SKM-1 treated with dmso at 0.1 percent for 144 hours (cell line): Measurements from ENCODE around the gene PHC2.
A peak's percentile ranks its signal among the peaks of the same experiment; 100 is the strongest.

Experiments
- DNase-seq: peaks from one replicate; lab custom pipeline; 2025; ENCODE audit not compliant: unreplicated experiment; lab: John Stamatoyannopoulos, UW

Gene PHC2

GRCh38 chr1:33454646-33455282 lies 23.9 kb upstream of the PHC2 start:
- DNase-seq = no peak

DNA sequence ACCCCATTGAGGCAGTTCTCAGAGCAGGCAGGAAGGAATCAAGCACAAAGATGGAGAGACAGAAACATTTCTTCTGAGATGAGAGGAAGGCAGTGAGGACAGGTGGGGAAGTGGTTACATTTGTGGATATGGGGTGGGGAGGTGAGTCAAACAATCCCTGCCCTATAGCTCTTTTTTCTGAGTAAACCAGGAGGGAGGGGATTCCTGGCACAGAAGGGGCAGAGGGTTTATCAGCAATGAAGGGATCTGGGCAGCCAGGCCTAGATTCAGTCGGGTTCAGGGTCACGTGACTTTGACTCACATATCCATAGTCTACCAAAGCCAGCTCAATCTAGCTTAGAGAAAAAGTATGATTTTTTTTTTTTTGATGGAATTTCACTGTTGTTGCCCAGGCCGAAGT lies 15.7 kb upstream of the PHC2 start:
- DNase-seq = no peak

- no peak for DNase-seq
Observed at GRCh38 chr1:33445108-33445507, 14.2 kb upstream of the PHC2 start.

DNA sequence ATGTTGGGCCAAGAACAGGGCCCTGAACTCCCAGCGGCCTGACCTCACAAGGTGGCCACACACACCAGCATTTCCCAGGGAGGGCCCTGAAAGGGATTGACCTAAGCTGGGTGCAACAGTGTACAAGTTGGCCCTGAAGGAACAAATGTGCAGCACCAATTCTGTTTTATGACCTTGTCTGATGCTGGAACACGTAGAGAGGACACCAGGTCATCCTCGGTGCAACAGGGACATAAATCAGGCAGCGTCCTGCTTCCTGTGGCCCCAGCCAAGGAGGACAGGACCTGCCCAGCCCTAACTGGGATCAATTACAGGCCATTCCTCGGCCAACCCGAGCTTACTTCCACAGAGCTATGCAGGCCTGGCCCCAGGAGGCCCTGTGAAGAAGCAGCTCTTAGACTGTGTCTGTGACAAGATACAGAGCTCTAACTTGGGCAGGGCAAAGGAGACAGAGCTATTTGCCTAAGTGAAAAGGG lies 12.8 kb upstream of the PHC2 start:
- DNase-seq = no peak

DNA sequence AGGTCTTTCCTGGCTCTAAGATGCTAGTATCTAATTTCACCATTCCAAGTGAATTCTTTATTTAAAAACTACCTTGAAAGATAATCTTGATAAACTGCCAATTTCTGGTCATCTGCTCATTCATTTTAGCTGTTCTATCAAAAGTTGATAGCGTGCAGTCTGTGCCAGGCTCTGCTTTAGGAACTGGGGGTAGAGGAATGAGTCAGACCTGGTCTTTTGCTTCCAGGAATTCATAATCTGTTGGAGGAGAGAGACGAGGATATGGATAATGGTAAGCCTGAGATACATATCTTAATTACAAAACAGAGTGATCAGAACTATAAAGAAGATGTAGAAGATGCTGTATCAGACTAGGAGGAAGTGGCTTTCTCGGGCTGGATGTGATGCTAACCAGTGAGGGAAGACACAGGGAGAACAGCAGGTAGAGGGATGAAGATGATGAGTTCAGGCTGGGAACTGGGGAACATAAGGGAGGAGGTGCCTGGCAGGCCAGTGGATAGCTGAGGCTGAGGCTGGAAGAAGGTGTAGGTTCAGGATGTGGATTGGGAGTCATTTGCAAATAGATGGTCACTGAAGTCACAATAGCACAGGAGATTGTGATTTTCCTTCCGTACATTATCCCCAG lies 12.3 kb upstream of the PHC2 start:
- no peak for DNase-seq

DNA sequence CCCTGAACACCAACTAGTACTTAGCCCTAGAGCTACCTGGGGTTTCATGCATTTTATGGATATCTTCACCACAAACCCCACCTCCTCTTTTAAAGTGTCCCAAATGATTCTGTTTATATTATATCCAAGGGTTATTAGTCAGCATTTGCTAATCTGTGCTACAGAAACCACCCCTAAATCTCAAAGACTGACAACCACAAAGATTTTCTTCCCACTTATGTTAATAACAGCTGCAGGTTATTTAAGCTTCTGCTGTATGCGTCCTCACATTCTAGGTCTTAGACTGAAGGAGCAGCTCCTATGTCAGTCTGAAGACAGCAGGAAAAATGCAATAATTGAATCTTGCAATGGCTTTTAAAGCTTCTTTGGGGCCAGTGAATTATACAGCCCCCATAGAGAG lies 11.2 kb upstream of the PHC2 start:
- no peak for DNase-seq

DNA sequence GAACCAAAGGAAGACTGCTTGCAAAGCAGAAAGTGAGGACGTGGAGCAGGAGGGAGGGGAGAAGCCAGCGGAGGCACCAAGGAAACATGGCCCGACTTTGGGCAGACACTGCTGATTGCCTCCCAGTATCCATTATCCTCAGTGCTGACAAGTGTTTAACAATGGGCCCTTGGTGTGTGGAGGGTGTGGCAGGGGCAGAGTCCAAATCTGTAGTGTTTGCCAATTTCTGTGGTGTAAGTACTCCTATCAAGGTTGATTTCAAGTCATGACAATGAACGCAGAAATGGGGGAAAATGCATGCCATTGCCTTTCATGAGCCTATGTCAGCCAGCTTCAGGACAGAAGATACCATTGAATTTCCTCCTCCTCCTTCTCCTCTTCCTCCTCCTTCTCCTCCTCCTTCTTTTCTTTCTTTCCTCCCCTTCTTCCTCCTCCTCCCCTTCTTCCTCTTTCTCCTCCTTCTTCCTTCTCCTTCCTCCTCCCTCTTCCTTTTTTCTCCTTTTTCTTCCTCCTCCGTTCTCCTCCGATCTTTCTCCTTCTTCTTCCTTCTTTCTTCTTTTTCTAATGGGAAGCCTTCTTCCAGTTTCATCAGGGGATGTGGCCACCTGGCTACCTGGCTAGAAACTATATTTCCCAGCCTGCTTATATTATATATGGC lies 10.3 kb upstream of the PHC2 start:
- DNase-seq = no peak

- no peak for DNase-seq
Observed at GRCh38 chr1:33439662-33440061, 8.8 kb upstream of the PHC2 start.

GRCh38 chr1:33438364-33439160 lies 7.7 kb upstream of the PHC2 start:
- DNase-seq = no peak

DNA sequence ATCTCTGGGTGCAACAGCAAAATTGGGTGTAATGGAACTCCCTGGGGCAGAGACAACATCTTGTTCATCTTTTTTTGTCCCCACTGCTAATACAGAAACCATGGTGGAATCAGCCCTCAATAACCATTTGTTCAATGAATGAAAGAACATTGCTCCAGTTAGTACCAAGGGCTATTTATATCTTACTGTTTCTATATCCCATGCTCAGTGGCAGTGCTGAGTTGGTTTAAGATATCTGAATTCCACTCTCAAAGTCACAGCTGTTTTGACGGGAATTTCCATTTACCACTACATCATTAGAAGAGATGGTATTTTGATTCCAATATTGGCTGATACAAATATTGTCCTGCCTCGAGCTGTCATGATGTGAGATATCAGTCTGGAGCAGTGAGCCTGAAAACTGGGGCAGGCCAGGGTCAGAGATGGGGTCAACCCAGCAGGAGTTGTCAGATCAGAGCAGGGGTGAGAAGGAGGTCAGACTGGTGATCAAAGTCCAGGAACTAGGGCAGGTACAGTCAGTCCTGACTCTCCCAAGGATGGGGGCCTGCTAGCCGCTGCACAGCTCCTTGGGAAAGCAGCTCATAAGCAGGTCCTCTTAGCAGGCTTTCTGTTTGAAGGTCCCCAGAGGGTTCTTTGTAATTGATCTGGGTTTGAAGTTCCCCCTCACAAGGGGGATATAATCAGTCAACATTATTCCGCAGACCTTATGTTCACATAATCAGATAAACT lies 5.8 kb upstream of the PHC2 start:
- DNase-seq = no peak

DNA sequence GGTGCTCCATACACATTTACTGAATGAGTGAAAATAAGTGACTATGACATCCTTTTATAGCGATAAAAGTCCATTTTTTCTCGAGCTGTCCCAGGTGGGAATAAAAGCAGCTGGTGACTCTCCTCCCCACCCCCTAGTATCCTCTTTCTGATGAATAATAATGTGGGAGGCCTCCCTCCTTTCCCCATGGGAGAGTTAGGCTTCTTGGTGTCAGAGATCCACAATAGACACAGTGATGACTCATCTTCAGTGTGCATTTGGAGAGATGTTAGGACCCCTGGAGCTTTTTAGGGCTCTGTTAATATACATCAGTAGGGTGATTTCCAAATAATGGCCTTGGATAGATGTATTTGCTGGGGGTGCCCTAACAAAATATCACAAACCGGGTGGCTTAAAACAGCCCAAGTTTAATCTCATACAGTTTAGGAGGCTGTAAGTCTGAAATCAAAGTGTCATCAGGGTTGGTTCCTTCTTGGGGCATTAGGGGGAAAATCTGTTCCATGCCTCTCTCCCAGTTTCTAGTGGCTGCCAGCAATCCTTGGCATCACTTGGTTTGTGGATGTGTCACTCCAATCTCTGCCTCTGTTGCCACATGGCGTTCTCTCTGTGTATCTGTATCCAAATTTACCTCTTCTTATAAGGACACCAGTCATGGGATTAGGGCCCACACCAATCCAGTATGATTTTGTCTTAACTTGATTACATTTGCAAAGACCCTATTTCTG lies 4.4 kb upstream of the PHC2 start:
- DNase-seq = no peak

DNA sequence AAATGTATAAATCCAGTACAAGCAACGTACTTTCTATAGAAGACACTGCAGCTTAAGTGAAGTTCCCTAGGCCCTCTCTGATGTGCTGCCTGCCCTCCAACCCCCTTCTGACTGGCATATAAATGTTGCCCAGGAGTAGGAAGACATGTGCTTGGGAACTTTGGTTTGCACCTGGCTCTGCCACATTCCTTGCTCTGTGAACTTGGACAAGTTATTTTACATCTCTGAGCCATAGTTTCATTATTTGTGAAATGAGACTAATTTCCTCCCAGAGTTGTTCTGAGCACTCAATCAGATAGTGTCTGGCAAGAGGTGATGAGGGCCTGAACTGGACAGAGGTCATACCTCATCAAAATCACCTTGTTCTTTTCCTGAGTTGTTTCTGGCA lies 3.5 kb upstream of the PHC2 start:
- no peak for DNase-seq

DNA sequence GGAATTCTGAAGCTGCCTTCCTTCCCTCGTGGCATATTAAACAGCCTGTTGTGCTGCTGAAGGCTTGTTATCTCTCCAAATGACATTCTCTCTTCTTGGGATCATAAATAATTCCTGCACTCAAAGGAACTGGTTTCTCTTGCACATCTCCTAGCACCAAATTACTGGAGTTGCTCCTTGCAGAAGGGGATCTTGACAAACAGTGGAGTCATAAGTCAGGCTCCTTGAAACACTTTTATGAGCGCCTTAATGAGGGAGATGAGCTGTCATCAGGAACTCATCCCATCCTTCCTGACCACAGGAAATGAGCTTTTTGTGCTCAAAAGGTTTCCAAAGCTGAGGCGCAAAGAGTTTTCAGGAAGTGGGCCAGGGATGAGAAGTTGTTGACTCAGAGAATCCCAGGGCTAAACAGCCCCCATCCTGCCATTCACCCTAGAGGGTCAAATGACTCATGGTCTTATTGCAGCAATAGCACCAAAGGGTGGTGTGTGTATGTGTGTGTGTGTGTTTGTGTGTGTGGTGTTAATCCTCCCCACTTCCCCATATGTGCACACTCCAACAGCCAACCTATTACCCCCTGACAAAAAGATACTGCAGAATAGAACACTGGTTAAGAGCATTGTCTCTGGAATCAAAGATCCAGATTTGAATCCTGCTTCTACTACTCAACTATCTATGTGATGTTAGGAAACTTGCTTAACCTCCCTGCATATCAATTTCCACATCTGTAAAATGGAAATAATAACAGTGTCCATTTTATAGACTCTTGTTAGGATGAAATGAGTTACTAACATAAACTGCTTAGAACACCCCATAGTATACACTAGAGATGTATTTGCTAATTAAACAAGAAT lies 2.8 kb upstream of the PHC2 start:
- DNase-seq = peak; percentile 80

- DNase-seq = no peak
Observed at GRCh38 chr1:33429856-33430691, 821 bp downstream of the PHC2 start.

GRCh38 chr1:33429332-33429731 lies 1.6 kb downstream of the PHC2 start:
- no peak for DNase-seq

GRCh38 chr1:33428661-33429060 lies 2.2 kb downstream of the PHC2 start:
- DNase-seq = no peak

- DNase-seq = no peak
Observed at GRCh38 chr1:33426916-33427315, 4.0 kb downstream of the PHC2 start.

- DNase-seq = no peak
Observed at GRCh38 chr1:33425900-33426299, 5.0 kb downstream of the PHC2 start.

DNA sequence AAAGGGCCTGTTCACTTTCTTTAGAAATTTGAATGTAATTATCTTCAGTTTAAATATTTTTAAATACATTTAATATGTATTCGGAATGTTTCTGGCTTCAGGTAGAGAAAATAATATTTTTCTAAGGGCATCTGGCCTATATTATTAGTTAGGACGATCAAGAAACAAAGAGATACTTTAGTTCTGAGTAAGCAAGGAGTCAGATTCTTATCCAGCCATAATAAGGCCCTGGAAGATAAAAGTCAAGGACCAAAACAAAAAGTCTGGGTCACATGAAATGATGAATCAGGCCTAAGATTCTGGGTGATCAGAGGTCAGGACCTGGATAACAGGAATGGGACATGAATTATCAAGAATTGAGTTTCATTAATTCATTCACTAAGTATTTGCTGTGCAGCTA lies 6.3 kb downstream of the PHC2 start:
- DNase-seq = no peak
